Kidney epithelial cell (primary cell): ENCODE measurements around the gene OTOP1. TPM values are rescaled to one million over a fixed set of nuclear protein-coding genes. Genes with fewer than 3 reads are reported as not detected.
"Not testable (repeated sequence)": the region's sequence is repeated elsewhere in the genome, so short reads cannot be mapped to it uniquely, and the experiment has no call there.

Experiments
- DNase-seq: peaks from one replicate; pipeline ENCODE4 v3.0.0-alpha.2; 2010; ENCODE audit warnings: low read depth
- H3K27me3 ChIP-seq: 2 replicates; pipeline ENCODE4 v1.6.0; 2011; ENCODE audit warnings: low read length; ENCODE audit not compliant: control insufficient read depth, insufficient read depth
- H3K36me3 ChIP-seq: 2 replicates; pipeline ENCODE4 v1.5.1; 2011; ENCODE audit warnings: low read length; ENCODE audit not compliant: control insufficient read depth, insufficient read depth
- H3K4me3 ChIP-seq: 2 replicates; pipeline ENCODE4 v1.5.1; 2011; ENCODE audit warnings: low read depth, mild to moderate bottlenecking, control low read depth, low read length
- total RNA-seq: library from RNA; depleted of rRNA; stranded (reverse); fragments of >200 nt; gene quantifications from 2 replicates; pipeline ENCODE4 v1.2.3, GENCODE V29; 2015
- TF ChIP-seq, protein P1 (sequence below): IDR thresholded peaks from 2 replicates; pipeline ENCODE4 v1.5.1; 2011; ENCODE audit warnings: mild to moderate bottlenecking, moderate library complexity, low read length, control low read depth, inconsistent platforms; ENCODE audit not compliant: insufficient read depth, poor library complexity, severe bottlenecking

OTOP1 gene
- total RNA-seq, 1 donor from 2014 or later, result not detected

DNA sequence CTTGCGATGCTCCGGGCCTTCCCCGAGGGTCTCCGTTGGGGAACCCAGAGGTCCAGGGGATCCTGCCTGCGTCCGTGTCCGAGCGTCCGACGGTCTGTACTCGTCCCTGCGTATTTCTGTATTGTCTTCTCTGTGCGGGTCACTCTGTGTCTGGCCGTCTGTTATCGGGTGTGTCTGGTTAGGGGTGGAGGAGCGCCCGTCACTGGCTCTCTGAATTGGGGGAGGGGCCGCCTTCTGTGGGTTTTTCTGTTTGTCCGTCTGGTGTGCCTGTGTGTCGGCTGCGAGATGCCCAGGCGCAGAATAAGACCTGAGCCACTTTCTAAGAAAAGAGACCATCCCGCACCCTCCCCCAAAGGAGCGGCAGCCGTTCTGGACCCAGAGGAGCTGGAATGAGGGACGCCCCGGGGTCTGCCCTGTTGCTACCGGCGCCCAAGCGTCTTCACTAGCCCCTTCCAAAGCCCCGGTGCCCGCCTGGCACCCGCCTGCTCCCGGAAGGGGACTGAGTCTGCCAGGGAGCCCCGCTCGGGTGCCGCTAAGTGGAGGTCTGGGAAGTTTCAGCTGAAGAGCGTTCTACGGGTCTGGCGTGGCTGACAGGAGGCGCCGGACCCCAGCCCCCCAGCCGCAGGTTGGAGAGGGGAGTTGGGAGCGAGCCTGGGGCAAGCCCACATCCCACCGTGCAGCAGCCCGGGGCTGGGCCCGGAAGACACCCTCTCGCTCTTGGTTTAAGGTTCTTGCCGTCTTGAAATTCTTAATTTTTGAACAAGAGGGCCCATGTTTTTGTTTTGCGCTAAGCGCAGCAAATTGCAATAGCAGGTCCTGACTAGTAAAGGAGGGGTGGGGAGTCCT lies 1.0 kb upstream of the OTOP1 start:
- TF ChIP-seq, protein P1, sequence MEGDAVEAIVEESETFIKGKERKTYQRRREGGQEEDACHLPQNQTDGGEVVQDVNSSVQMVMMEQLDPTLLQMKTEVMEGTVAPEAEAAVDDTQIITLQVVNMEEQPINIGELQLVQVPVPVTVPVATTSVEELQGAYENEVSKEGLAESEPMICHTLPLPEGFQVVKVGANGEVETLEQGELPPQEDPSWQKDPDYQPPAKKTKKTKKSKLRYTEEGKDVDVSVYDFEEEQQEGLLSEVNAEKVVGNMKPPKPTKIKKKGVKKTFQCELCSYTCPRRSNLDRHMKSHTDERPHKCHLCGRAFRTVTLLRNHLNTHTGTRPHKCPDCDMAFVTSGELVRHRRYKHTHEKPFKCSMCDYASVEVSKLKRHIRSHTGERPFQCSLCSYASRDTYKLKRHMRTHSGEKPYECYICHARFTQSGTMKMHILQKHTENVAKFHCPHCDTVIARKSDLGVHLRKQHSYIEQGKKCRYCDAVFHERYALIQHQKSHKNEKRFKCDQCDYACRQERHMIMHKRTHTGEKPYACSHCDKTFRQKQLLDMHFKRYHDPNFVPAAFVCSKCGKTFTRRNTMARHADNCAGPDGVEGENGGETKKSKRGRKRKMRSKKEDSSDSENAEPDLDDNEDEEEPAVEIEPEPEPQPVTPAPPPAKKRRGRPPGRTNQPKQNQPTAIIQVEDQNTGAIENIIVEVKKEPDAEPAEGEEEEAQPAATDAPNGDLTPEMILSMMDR, result no peak
- DNase-seq, result no peak
- Histone ChIP-seq H3K27me3 (peaks cover 41% of the 10 kb centered on the region), H3K36me3 (no peaks in the 10 kb centered on the region), H3K4me3 (no peak overlapping the region)

GRCh38 chr4:4225915-4226605 lies 669 bp downstream of the OTOP1 start:
- peaks cover 41% of the 10 kb centered on the region for H3K27me3 ChIP-seq
- no peak for DNase-seq
- TF ChIP-seq, protein P1, result no peak
- H3K4me3 ChIP-seq, result no peak overlapping the region
- no peaks in the 10 kb centered on the region for H3K36me3 ChIP-seq

DNA sequence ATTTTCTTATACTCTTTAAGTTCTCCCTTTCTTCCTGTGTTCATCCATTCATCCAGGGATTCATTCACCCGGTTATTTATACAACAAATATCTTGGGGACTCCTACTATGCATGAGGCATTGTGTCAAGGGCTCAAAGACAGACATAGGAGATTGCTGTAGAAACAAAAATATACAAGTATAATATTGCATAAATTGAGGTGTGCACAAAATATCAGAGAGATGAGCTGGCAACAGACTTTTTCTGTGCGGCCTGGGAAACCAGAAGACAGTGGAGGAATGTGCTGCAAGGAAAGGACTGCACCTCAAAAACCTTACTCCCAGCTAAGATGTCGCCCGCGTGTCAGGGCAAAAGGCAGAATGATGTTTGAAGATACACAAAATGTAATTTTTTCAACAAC lies 9.6 kb downstream of the OTOP1 start:
- Histone ChIP-seq H3K4me3 (no peak overlapping the region), H3K27me3 (no peaks in the 10 kb centered on the region), H3K36me3 (no peaks in the 10 kb centered on the region)
- DNase-seq, result no peak
- TF ChIP-seq, protein P1, result no peak

DNA sequence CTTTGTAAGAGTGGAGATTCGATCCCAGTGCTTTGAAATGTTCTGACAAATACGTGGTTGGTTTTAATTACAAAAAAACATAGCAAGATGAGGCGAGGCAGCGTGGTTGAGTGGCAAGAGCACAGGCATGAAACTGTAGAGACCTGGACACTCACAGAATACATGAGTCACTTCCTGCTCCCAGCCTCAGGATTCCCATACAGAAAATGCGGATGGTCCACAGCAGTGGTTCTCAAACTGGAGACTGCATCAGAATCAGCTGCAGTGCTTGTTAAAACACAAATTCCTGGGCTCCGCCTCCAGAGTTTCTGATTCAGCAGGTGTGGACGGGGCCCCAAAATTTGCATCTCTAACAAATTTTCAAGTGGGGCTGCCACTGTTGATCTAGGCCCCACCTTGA lies 10.1 kb downstream of the OTOP1 start:
- DNase-seq, result no peak
- Histone ChIP-seq H3K36me3 (no peaks in the 10 kb centered on the region), H3K27me3 (no peaks in the 10 kb centered on the region), H3K4me3 (no peak overlapping the region)
- TF ChIP-seq, protein P1, result no peak

GRCh38 chr4:4213674-4214073 lies 13.1 kb downstream of the OTOP1 start:
- not testable (repeated sequence) for H3K27me3 ChIP-seq, H3K4me3 ChIP-seq, H3K36me3 ChIP-seq, DNase-seq

GRCh38 chr4:4206204-4206603 lies 20.5 kb downstream of the OTOP1 start:
- Histone ChIP-seq H3K36me3 (no peaks in the 10 kb centered on the region), H3K27me3 (no peaks in the 10 kb centered on the region), H3K4me3 (no peak overlapping the region)
- TF ChIP-seq, protein P1, result no peak
- no peak for DNase-seq
